Calu3 (cell line): ENCODE measurements around the gene EFCAB14. TPM values are rescaled to one million over a fixed set of nuclear protein-coding genes. Genes with fewer than 3 reads are reported as not detected.
"Not testable (repeated sequence)": the region's sequence is repeated elsewhere in the genome, so short reads cannot be mapped to it uniquely, and the experiment has no call there.

Source experiments
- BruUV-seq: library from RNA; stranded (reverse); fragments of 400-500 nt; replicated peaks from 2 replicates; lab custom pipeline; 2021; lab: Mats Ljungman, UMichigan
- CTCF ChIA-PET: fragments of 300-600 bp; sonication (Branson Sonifier 250); formaldehyde crosslinking; loops from one replicate; lab custom pipeline; 2022; ENCODE audit warnings: antibody characterized with exemption; lab: Charles Lee
- DNase-seq: peaks from one replicate; pipeline ENCODE4 v3.0.0; 2022
- H3K27ac Mint-ChIP-seq: one replicate; pipeline ENCODE4 v1.8.0; 2022; ENCODE audit warnings: mixed read lengths; ENCODE audit not compliant: unreplicated experiment
- H3K27me3 Mint-ChIP-seq: one replicate; pipeline ENCODE4 v1.8.0; 2022; ENCODE audit warnings: mixed read lengths; ENCODE audit not compliant: unreplicated experiment
- H3K36me3 Mint-ChIP-seq: one replicate; pipeline ENCODE4 v1.8.0; 2022; ENCODE audit warnings: mild to moderate bottlenecking, moderate library complexity, mixed read lengths; ENCODE audit not compliant: insufficient read depth, unreplicated experiment
- H3K4me1 Mint-ChIP-seq: one replicate; pipeline ENCODE4 v1.8.0; 2022; ENCODE audit warnings: mild to moderate bottlenecking, low read depth, mixed read lengths; ENCODE audit not compliant: unreplicated experiment
- H3K4me3 Mint-ChIP-seq: one replicate; pipeline ENCODE4 v1.8.0; 2022; ENCODE audit warnings: mild to moderate bottlenecking, low read depth, moderate library complexity, mixed read lengths; ENCODE audit not compliant: unreplicated experiment
- H3K9me3 Mint-ChIP-seq: one replicate; pipeline ENCODE4 v1.8.0; 2022; ENCODE audit warnings: low read depth, mixed read lengths; ENCODE audit not compliant: unreplicated experiment
- CTCF ChIP-seq: fragments of 200-600 bp; IDR thresholded peaks from one replicate; pipeline ENCODE4 v1.8.0; 2022; ENCODE audit warnings: antibody characterized with exemption; ENCODE audit not compliant: unreplicated experiment
- intact Hi-C: fragments of 100-400 bp; cut with micrococcal nuclease; formaldehyde crosslinking; loops from one replicate; pipeline ENCODE4 v1.10.0; 2022; ENCODE audit not compliant: unreplicated experiment
- total RNA-seq: library from RNA; stranded (reverse); gene quantifications from 2 replicates; pipeline ENCODE4 v1.2.3, GENCODE V29; 2022

The EFCAB14 gene
- total RNA-seq, 1 experiment from 2014 or later, result 108 TPM

GRCh38 chr1:46747683-46748288 is 28.9 kb upstream of the EFCAB14 start:
- no peaks in the 10 kb centered on the region for H3K36me3 Mint-ChIP-seq
- H3K4me1 Mint-ChIP-seq, result peaks cover 32% of the 10 kb centered on the region
- H3K27me3 Mint-ChIP-seq, result peaks cover 19% of the 10 kb centered on the region

GRCh38 chr1:46742069-46742468 is 23.2 kb upstream of the EFCAB14 start:
- no TSS peak for BruUV-seq
- CTCF ChIA-PET, result no interaction called here
- DNase-seq, result no peak
- no peak for TF ChIP-seq CTCF
- Mint-ChIP-seq H3K4me3 (no peak overlapping the region), H3K27me3 (peaks cover 58% of the 10 kb centered on the region), H3K36me3 (no peaks in the 10 kb centered on the region), H3K4me1 (no peaks in the 10 kb centered on the region), H3K9me3 (no peaks in the 10 kb centered on the region), H3K27ac (no peak overlapping the region)
- intact Hi-C loops, result loop anchor here (10.0 kb wide), 1 partner anchor 433 kb away; no protein-coding TSS in a partner anchor

More at GRCh38 chr1:46747683-46748288, 28.9 kb upstream of the EFCAB14 start:
- H3K27ac Mint-ChIP-seq, result no peak overlapping the region
- intact Hi-C loops, result loop anchor here (1.0 to 10.0 kb wide), 3 partner anchors 125 to 427 kb away; no protein-coding TSS in a partner anchor
- CTCF ChIA-PET, result no interaction called here
- BruUV-seq, result no TSS peak
- no peaks in the 10 kb centered on the region for H3K9me3 Mint-ChIP-seq
- no peak overlapping the region for H3K4me3 Mint-ChIP-seq
- DNase-seq, result peak; percentile 74
- TF ChIP-seq CTCF, result peak; percentile 77

- Mint-ChIP-seq H3K36me3 (no peaks in the 10 kb centered on the region), H3K4me1 (no peaks in the 10 kb centered on the region), H3K27me3 (peaks cover 41% of the 10 kb centered on the region), H3K9me3 (no peaks in the 10 kb centered on the region), H3K4me3 (no peak overlapping the region), H3K27ac (no peak overlapping the region)
- TF ChIP-seq CTCF, result no peak
- intact Hi-C loops, result no loop called here
- CTCF ChIA-PET, result no interaction called here
- peak; percentile 66 for DNase-seq
- no TSS peak for BruUV-seq
Observed at GRCh38 chr1:46735708-46736324, 16.9 kb upstream of the EFCAB14 start.

- H3K36me3 Mint-ChIP-seq, H3K27ac Mint-ChIP-seq, BruUV-seq, H3K4me3 Mint-ChIP-seq, DNase-seq, H3K4me1 Mint-ChIP-seq, H3K9me3 Mint-ChIP-seq, CTCF ChIA-PET: not testable (repeated sequence)
- H3K27me3 Mint-ChIP-seq, result peaks cover 64% of the 10 kb centered on the region
- intact Hi-C loops, result loop anchor here (5.0 kb wide), 1 partner anchor 196 kb away; no protein-coding TSS in a partner anchor
Observed at GRCh38 chr1:46728327-46728873, 9.5 kb upstream of the EFCAB14 start.
